Naive thymus-derived CD4-positive, alpha-beta T cell (primary cell): ENCODE results near the gene KDM5B. TPM values are rescaled to one million over a fixed set of nuclear protein-coding genes. Genes with fewer than 3 reads are reported as not detected.

Source experiments
- ATAC-seq: fragments of 150-1000 bp; cut with Tn5 transposase; 2 replicates; pipeline ENCODE4 v1.10.0; 2021; ENCODE audit warnings: mild to moderate bottlenecking, moderate library complexity
- CTCF ChIA-PET: fragments of 350-600 bp; sonication (Branson Sonifier 250); formaldehyde crosslinking; loops from one replicate; lab custom pipeline; 2021; ENCODE audit warnings: antibody characterized with exemption; lab: Charles Lee
- POLR2A ChIA-PET: fragments of 350-600 bp; sonication (Branson Sonifier 250); formaldehyde crosslinking; loops from one replicate; lab custom pipeline; 2021; ENCODE audit warnings: antibody characterized with exemption, inconsistent platforms; lab: Charles Lee
- DNase-seq, 9 donors: peaks; one replicate each; pipeline versions ENCODE4 v3.0.0 to v3.0.0-alpha.2; 2020 to 2022; ENCODE audit warnings: mixed read lengths in 1 of 9
- H3K27ac ChIP-seq: one replicate; pipeline ENCODE4 v1.7.0; 2013; ENCODE audit warnings: mild to moderate bottlenecking, low read depth, low read length, moderate library complexity
- H3K27me3 ChIP-seq, 2 donors: one replicate each; pipeline ENCODE4 v1.7.0; 2013; ENCODE audit warnings: low read length in 2 of 2, mild to moderate bottlenecking in 2 of 2, moderate library complexity in 2 of 2; ENCODE audit not compliant: control insufficient read depth in 2 of 2, insufficient read depth in 2 of 2
- H3K36me3 ChIP-seq, 3 experiments: 1 replicate in 2 of 3; 2 replicates in 1 of 3; pipeline ENCODE4 v1.7.0; 2013; ENCODE audit warnings: low read length in 3 of 3, mild to moderate bottlenecking in 3 of 3, moderate library complexity in 1 of 3; ENCODE audit not compliant: insufficient read depth in 3 of 3, control insufficient read depth in 2 of 3
- H3K4me1 ChIP-seq, 2 donors: one replicate each; pipeline ENCODE4 v1.7.0; 2013; ENCODE audit warnings: low read length in 2 of 2, mild to moderate bottlenecking in 2 of 2, moderate library complexity in 1 of 2; ENCODE audit not compliant: control insufficient read depth in 2 of 2, insufficient read depth in 2 of 2
- H3K4me3 ChIP-seq: 2 replicates; pipeline ENCODE4 v1.7.0; 2013; ENCODE audit warnings: mild to moderate bottlenecking, low read length
- H3K9me3 ChIP-seq, 3 experiments: 1 replicate in 2 of 3; 2 replicates in 1 of 3; pipeline ENCODE4 v1.7.0; 2013; ENCODE audit warnings: low read length in 3 of 3; ENCODE audit not compliant: control insufficient read depth in 2 of 3
- H3K27ac Mint-ChIP-seq, 9 donors: one replicate each; pipeline ENCODE4 v1.8.0; 2020 to 2022; ENCODE audit warnings: mixed read lengths in 9 of 9, mild to moderate bottlenecking in 8 of 9, moderate library complexity in 5 of 9, inconsistent platforms in 2 of 9
- H3K27me3 Mint-ChIP-seq, 5 donors: one replicate each; pipeline ENCODE4 v1.8.0; 2021 to 2022; ENCODE audit warnings: mixed read lengths in 5 of 5, mild to moderate bottlenecking in 1 of 5
- H3K36me3 Mint-ChIP-seq, 5 donors: one replicate each; pipeline ENCODE4 v1.8.0; 2020 to 2022; ENCODE audit warnings: mixed read lengths in 5 of 5, mild to moderate bottlenecking in 3 of 5, inconsistent platforms in 1 of 5
- H3K4me1 Mint-ChIP-seq, 7 donors: one replicate each; pipeline ENCODE4 v1.8.0; 2020 to 2022; ENCODE audit warnings: mixed read lengths in 7 of 7, mild to moderate bottlenecking in 3 of 7, inconsistent platforms in 1 of 7
- H3K4me3 Mint-ChIP-seq, 10 donors: one replicate each; pipeline ENCODE4 v1.8.0; 2020 to 2022; ENCODE audit warnings: mild to moderate bottlenecking in 10 of 10, mixed read lengths in 10 of 10, moderate library complexity in 6 of 10, inconsistent platforms in 2 of 10
- H3K9me3 Mint-ChIP-seq, 11 donors: one replicate each; pipeline ENCODE4 v1.8.0; 2020 to 2022; ENCODE audit warnings: mixed read lengths in 11 of 11, mild to moderate bottlenecking in 4 of 11, inconsistent platforms in 1 of 11, moderate library complexity in 1 of 11
- intact Hi-C, 2 donors: fragments of 100-400 bp; cut with micrococcal nuclease; formaldehyde crosslinking; loops; one replicate each; pipeline ENCODE4 v1.15.1; 2023
- polyA plus RNA-seq, 2 donors: library from polyadenylated mRNA; unstranded; fragments of 300-500 nt; fragmentation: Illumina TruSeq; gene quantifications; one replicate each; pipeline ENCODE4 v1.2.3, GENCODE V29; 2021
- total RNA-seq, 6 experiments: library from RNA in 5 of 6; stranded (reverse) in 5 of 6; gene quantifications; 1 replicate in 5 of 6; 2 replicates in 1 of 6; pipeline ENCODE4 v1.2.3 and lab custom pipeline; 2021 to 2026

KDM5B gene
- total and polyA plus RNA-seq, 7 experiments from 2014 or later, result 16.1 to 105 (median 59.2) TPM

DNA sequence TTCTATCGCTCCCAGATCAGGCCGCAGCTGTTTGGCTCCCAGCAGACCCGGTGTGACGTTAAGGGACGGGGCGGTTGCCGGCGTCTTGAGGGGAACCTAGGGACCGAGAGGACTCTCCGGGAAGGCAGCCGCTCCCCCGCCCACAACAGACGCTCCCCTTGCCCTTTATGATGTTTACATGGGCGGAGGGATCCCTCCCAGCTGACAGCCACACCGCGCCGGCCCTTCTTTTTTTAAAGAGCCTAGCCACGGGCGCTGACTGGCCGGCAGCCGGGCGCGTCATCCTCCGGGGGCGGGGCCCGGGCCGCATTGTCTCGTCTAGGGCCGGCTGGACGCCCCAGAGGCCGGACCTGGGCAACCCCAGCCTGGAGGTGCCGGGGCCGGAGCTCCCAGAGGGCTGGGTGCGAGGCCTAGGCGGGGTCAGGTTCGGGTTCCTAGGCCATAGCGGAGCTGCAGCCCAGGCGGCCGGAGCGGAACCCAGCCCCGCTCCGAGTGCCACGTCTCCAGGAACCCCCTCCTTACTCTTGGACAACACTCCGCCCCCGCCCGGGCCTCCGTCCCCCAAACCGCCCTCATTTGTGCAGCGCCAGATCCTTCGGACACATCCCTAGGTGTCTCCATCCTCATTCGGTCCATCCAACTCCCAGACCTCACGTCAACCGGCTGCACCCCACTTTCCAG, 2.5 kb upstream of the KDM5B start, which contains the start of gene PCAT6:
Gene PCAT6, plus strand, starts transcription at position 340 of the 681 bp plus-strand sequence.
- Histone ChIP-seq H3K4me3 (peak within 1 kb of the TSS; percentile 84), H3K9me3 (no peaks in the 10 kb centered on the region), H3K27ac (peak within 1 kb of the TSS; percentile 70), H3K27me3 (no peaks in the 10 kb centered on the region), H3K4me1 (peaks cover 19% of the 10 kb centered on the region in 2 donors), H3K36me3 (peaks cover 0 to 11% (median 0%) of the 10 kb centered on the region in 3 experiments)
- peak within 1 kb of the TSS; percentile 88 to 94 (median 90) for H3K4me3 Mint-ChIP-seq
- peak within 1 kb of the TSS; percentile 49 to 93 (median 90) for H3K27ac Mint-ChIP-seq
- intact Hi-C loops, result loop anchor here (1.0 to 5.0 kb wide), 11 partner anchors 24 to 1602 kb away; partner anchors contain the start of genes ADIPOR1 (in 2 of the 2), KLHL12 (in 2 of the 2), TMEM183A (in 2 of the 2) and CYB5R1 (in 1 of the 2)
- POLR2A ChIA-PET, result interaction anchor here (0.5 to 1.7 kb wide), 6 partner anchors 15 to 838 kb away, joined by 3 to 8 read pairs (median 4); partner anchors contain the start of genes RABIF and TMEM183A
- H3K9me3 Mint-ChIP-seq, result peaks cover 0 to 2% (median 0%) of the 10 kb centered on the region in 11 donors
- peaks cover 0 to 18% (median 0%) of the 10 kb centered on the region in 5 donors for H3K27me3 Mint-ChIP-seq
- peak; percentile 70 to 90 (median 83) for DNase-seq
- ATAC-seq, result peak; percentile 90
- peaks cover 0 to 5% (median 0%) of the 10 kb centered on the region in 5 donors for H3K36me3 Mint-ChIP-seq
- peaks cover 27 to 42% (median 39%) of the 10 kb centered on the region in 7 donors for H3K4me1 Mint-ChIP-seq
- CTCF ChIA-PET, result interaction anchor here (0.5 kb wide), 1 partner anchor 31 kb away, joined by 4 read pairs; no protein-coding TSS in a partner anchor

DNA sequence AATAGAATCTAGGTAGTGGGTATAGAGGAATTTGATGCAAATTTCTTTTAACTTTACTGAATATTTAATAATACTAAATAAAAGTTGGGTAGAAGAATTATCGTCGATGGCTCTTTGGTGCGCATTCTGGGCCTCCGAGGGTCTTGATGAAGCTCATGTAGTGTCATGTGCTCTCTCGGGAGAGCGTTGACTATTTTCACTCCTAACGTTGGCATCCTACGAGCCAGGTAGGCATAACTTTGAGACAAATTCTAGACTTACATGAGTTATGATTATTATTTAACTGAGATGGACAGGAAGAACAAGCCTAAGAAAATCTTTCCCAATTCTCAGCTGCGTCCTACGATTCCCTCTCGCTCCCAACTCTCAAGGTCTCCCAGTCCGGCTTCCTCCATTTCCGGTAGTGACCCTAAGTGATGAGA, 2.0 kb upstream of the KDM5B start:
- Mint-ChIP-seq H3K4me3 (peak overlapping the region; percentile 88 to 94 (median 90)), H3K27me3 (peaks cover 0 to 16% (median 0%) of the 10 kb centered on the region in 5 donors), H3K36me3 (peaks cover 0 to 5% (median 0%) of the 10 kb centered on the region in 5 donors), H3K27ac (peak overlapping the region; percentile 49 to 93 (median 86)), H3K4me1 (peaks cover 33 to 48% (median 44%) of the 10 kb centered on the region in 7 donors), H3K9me3 (peaks cover 0 to 2% (median 0%) of the 10 kb centered on the region in 11 donors)
- POLR2A ChIA-PET, result interaction anchor here (0.5 to 1.7 kb wide), 6 partner anchors 15 to 839 kb away, joined by 3 to 8 read pairs (median 4); partner anchors contain the start of genes RABIF and TMEM183A
- Histone ChIP-seq H3K4me1 (peaks cover 19 to 23% of the 10 kb centered on the region in 2 donors), H3K4me3 (peak overlapping the region; percentile 84), H3K36me3 (peaks cover 0 to 11% (median 0%) of the 10 kb centered on the region in 3 experiments), H3K27ac (peak overlapping the region; percentile 70), H3K9me3 (no peaks in the 10 kb centered on the region), H3K27me3 (no peaks in the 10 kb centered on the region)
- CTCF ChIA-PET, result interaction anchor here (0.5 kb wide), 1 partner anchor 32 kb away, joined by 4 read pairs; no protein-coding TSS in a partner anchor
- intact Hi-C loops, result loop anchor here (1.0 to 5.0 kb wide), 10 partner anchors 25 to 1602 kb away; partner anchors contain the start of genes ADIPOR1 (in 2 of the 2), KLHL12 (in 2 of the 2), TMEM183A (in 2 of the 2) and CYB5R1 (in 1 of the 2)
- DNase-seq, result no peak
- no peak for ATAC-seq

DNA sequence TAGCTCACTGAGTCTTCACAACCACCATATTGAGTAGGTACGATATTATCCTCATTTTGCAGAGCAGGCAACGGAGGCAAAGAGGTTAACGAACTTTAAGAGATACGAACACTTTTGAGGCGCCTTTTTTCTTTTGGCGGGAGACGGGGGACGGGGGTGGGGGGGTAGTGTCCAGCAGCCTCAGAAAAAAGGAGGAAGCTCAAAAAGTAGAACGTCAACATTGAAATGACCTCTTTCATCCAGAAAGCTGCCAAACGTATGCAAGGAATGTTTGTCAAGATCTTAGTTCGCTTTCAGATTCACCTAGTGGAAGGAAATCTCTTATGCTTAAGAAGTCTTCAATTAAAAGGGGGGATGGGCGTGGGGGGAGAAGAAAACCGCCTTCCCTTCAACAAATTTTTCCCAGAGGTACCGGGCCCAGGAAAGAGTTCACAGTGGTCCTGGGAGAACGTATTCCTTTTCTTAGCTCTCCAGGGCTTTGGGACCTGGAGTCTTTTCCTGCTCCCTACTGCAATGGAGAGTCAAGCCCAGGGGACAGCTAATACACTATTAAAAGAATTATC, 1.5 kb upstream of the KDM5B start:
- Histone ChIP-seq H3K27me3 (no peaks in the 10 kb centered on the region), H3K4me1 (peaks cover 19 to 24% of the 10 kb centered on the region in 2 donors), H3K9me3 (no peaks in the 10 kb centered on the region), H3K27ac (no peak overlapping the region), H3K4me3 (no peak overlapping the region), H3K36me3 (peaks cover 0 to 11% (median 0%) of the 10 kb centered on the region in 3 experiments)
- H3K36me3 Mint-ChIP-seq, result peaks cover 0 to 5% (median 0%) of the 10 kb centered on the region in 5 donors
- peaks cover 0 to 2% (median 0%) of the 10 kb centered on the region in 11 donors for H3K9me3 Mint-ChIP-seq
- peaks cover 0 to 11% (median 0%) of the 10 kb centered on the region in 5 donors for H3K27me3 Mint-ChIP-seq
- ChIA-PET POLR2A (interaction anchor here (0.7 to 1.7 kb wide), 6 partner anchors 15 to 839 kb away, joined by 3 to 8 read pairs (median 5); partner anchors contain the start of genes RABIF and TMEM183A), CTCF (interaction anchor here (0.7 kb wide), 1 partner anchor 998 kb away, joined by 4 read pairs; no protein-coding TSS in a partner anchor)
- intact Hi-C loops, result loop anchor here (1.0 to 10.0 kb wide), 16 partner anchors 25 to 1603 kb away; partner anchors contain the start of genes ADIPOR1 (in 2 of the 2), KLHL12 (in 2 of the 2), TMEM183A (in 2 of the 2) and BTG2 (in 1 of the 2)
- H3K4me1 Mint-ChIP-seq, result peaks cover 35 to 53% (median 48%) of the 10 kb centered on the region in 7 donors
- ATAC-seq (no peak), DNase-seq (no peak)
- H3K4me3 Mint-ChIP-seq, result peak overlapping the region; percentile 81 to 94 (median 92)
- H3K27ac Mint-ChIP-seq, result peak overlapping the region in 8 of 9 donors; percentile 14 to 91 (median 80)

DNA sequence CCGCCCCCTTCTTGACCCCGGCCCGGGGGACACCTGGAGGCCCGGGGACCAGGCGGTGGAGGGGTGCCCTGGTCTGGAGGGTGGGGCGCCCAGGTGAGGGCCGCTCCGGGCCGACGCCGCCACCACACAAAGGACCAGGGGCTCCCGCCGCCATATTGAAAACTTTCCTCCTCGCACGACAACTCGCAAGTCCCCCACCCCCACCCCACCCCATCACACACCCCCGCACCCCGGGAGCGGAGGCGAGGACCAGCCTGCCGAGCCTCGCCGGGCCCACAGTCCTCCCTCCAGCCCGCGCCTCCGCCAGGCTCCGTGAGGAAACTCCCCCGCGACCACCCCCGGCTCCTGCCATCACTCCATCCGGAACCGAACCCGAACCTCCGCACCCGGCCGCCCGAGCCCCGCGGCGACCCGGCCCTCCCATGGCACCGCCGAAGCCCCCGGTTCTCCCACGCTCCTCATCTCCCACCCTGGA, 733 bp downstream of the KDM5B start:
- peaks cover 41 to 71% (median 63%) of the 10 kb centered on the region in 7 donors for H3K4me1 Mint-ChIP-seq
- POLR2A ChIA-PET, result interaction anchor here (0.7 kb wide), 1 partner anchor 81 kb away, joined by 5 read pairs; the partner anchor contains the start of gene RABIF
- H3K4me1 ChIP-seq, result peaks cover 19 to 24% of the 10 kb centered on the region in 2 donors

DNA sequence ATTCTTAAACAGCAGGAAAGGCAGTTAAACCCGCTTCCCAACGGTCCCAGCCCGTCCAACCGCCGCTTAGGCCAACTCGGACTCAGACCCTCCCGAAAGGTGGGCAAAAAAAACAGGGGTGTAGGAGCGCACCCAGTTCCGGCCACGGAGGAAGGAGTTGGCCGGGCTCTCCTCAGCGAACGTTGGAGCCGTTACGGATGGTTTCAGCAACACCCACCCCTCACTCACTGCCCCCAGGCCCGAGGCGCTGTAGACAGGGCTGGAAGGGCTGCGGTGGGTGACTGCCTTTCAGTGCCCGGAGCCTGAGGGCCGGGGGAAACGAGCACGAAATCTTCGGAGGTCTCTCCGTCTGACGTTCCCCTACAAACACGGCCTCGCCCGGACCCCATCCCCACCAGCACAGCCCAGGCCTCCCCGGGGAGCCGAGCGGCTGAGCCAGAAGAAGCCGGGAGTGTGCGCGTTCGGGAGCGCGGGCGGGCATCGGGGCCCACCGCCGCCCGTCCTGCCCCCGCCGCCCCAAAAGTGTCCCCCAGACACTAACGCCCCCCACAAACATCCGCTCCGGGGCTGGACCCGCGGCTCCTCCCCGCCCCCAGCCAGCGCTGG, 1.3 kb downstream of the KDM5B start:
- Mint-ChIP-seq H3K4me3 (peak overlapping the region; percentile 83 to 93 (median 90)), H3K27ac (peak overlapping the region; percentile 69 to 94 (median 85)), H3K27me3 (peaks cover 0 to 8% (median 0%) of the 10 kb centered on the region in 5 donors), H3K9me3 (peaks cover 0 to 2% (median 0%) of the 10 kb centered on the region in 11 donors), H3K4me1 (peaks cover 40 to 74% (median 63%) of the 10 kb centered on the region in 7 donors), H3K36me3 (peaks cover 0 to 12% (median 0%) of the 10 kb centered on the region in 5 donors)
- ChIA-PET POLR2A (no interaction called here), CTCF (no interaction called here)
- peak overlapping the region; percentile 72 for H3K27ac ChIP-seq
- no peaks in the 10 kb centered on the region for H3K27me3 ChIP-seq
- H3K4me3 ChIP-seq, result peak overlapping the region; percentile 79
- peak in 6 of 9 donors; percentile 4 to 49 (median 13) for DNase-seq
- peaks cover 0 to 11% (median 0%) of the 10 kb centered on the region in 3 experiments for H3K36me3 ChIP-seq
- ATAC-seq, result no peak
- H3K9me3 ChIP-seq, result no peaks in the 10 kb centered on the region
- H3K4me1 ChIP-seq, result peaks cover 19 to 24% of the 10 kb centered on the region in 2 donors
- intact Hi-C loops, result loop anchor here (2.0 to 10.0 kb wide), 7 partner anchors 26 to 518 kb away; partner anchors contain the start of genes BTG2 (in 1 of the 2), PPP1R12B (in 1 of the 2) and UBE2T (in 1 of the 2)

More for the DNA sequence above, 733 bp downstream of the KDM5B start:
- Mint-ChIP-seq H3K27ac (peak overlapping the region in 5 of 9 donors; percentile 66 to 89 (median 81)), H3K9me3 (peaks cover 0 to 2% (median 0%) of the 10 kb centered on the region in 11 donors), H3K36me3 (peaks cover 0 to 11% (median 0%) of the 10 kb centered on the region in 5 donors), H3K4me3 (peak overlapping the region; percentile 81 to 94 (median 90)), H3K27me3 (peaks cover 0 to 10% (median 0%) of the 10 kb centered on the region in 5 donors)
- ATAC-seq, result peak; percentile 41
- H3K36me3 ChIP-seq, result peaks cover 0 to 11% (median 0%) of the 10 kb centered on the region in 3 experiments
- no peaks in the 10 kb centered on the region for H3K27me3 ChIP-seq
- H3K27ac ChIP-seq, result peak overlapping the region; percentile 72
- no peaks in the 10 kb centered on the region for H3K9me3 ChIP-seq
- H3K4me3 ChIP-seq, result peak overlapping the region; percentile 79
- intact Hi-C loops, result loop anchor here (2.0 to 10.0 kb wide), 7 partner anchors 27 to 517 kb away; partner anchors contain the start of genes BTG2 (in 1 of the 2), PPP1R12B (in 1 of the 2) and UBE2T (in 1 of the 2)
- peak; percentile 10 to 65 (median 34) for DNase-seq
- CTCF ChIA-PET, result no interaction called here
